ENCODE measurements around the gene FCHSD2.

DNA sequence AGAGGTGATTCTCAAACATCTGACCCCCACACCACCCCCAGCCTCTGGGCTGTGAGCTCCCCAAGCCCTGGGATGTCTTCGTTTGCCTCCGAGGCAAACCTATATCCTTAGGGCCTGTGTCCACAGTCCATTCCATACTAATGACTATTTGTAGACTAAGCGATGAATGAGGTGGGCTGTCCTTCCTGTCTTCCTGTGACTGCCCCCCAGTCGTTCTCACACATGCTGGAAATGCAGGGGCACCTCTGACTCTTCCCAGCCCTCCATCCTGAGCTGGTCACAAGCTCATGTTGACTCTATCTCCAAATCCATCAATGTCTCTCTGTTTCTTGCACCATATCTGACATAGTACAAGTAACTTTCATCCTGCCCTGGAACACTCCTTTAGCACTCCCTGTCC, 323.1 kb downstream of the FCHSD2 start:
- TF ChIP-seq CTCF (IDR thresholded peaks at IDR 0.05) (no peak), POLR2A (IDR thresholded peaks at IDR 0.05) (no peak)
